Gastrocnemius medialis (tissue), 4 donors: Measurements from ENCODE around the gene ADAM22.

ENCODE experiments used
- CTCF ChIP-seq, 5 experiments: fragments of 450-650 bp in 3 of 5; fragments of 200-600 bp in 2 of 5; sonication (generic) in 2 of 5; IDR thresholded peaks in 4 of 5; conservative IDR thresholded peaks in 1 of 5; 1 replicate in 4 of 5; 2 replicates in 1 of 5; pipeline ENCODE4 v1.5.1; 2016 to 2019; ENCODE audit warnings: antibody characterized with exemption in 5 of 5, mild to moderate bottlenecking in 3 of 5, moderate library complexity in 3 of 5
- POLR2A ChIP-seq, 2 donors: fragments of 450-650 bp; IDR thresholded peaks; one replicate each; pipeline ENCODE4 v1.6.1; 2017; ENCODE audit warnings: antibody characterized with exemption in 2 of 2, mild to moderate bottlenecking in 2 of 2, moderate library complexity in 2 of 2

DNA sequence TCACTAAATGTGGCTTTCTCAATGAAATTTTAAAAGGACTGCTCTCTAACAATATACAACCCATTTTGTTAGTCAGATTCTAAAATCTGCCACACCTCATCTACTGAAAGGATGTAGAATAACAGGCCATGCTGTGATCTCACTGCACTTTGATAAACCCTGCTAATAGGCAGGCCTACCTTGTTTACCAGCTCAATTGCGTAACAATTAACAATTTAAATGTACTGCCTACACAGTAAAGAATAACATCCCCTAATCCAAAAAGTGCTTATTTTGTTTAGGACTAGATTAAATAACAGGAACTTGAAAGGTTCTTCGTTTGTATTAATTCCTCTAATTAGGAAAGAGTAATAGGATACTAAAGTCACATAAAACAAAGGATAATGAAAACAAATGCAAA lies 281.2 kb downstream of the ADAM22 start:
- TF ChIP-seq CTCF (IDR thresholded peaks at IDR 0.05 in 4 of 5, conservative IDR thresholded peaks at IDR 0.05 in 1 of 5) (no peak), POLR2A (IDR thresholded peaks at IDR 0.05) (no peak)
